Airway epithelial cell (primary cell): Measurements from ENCODE around the gene BYSL. TPM values are rescaled to one million over a fixed set of nuclear protein-coding genes. Genes with fewer than 3 reads are reported as not detected.

ENCODE experiments used
- total RNA-seq: library from RNA; depleted of rRNA; stranded (reverse); fragments of >200 nt; gene quantifications from 2 replicates; pipeline ENCODE4 v1.2.3, GENCODE V29; 2015

BYSL gene, protein sequence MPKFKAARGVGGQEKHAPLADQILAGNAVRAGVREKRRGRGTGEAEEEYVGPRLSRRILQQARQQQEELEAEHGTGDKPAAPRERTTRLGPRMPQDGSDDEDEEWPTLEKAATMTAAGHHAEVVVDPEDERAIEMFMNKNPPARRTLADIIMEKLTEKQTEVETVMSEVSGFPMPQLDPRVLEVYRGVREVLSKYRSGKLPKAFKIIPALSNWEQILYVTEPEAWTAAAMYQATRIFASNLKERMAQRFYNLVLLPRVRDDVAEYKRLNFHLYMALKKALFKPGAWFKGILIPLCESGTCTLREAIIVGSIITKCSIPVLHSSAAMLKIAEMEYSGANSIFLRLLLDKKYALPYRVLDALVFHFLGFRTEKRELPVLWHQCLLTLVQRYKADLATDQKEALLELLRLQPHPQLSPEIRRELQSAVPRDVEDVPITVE
- 6.2 and 15.8 TPM in 2 replicates for total RNA-seq

DNA sequence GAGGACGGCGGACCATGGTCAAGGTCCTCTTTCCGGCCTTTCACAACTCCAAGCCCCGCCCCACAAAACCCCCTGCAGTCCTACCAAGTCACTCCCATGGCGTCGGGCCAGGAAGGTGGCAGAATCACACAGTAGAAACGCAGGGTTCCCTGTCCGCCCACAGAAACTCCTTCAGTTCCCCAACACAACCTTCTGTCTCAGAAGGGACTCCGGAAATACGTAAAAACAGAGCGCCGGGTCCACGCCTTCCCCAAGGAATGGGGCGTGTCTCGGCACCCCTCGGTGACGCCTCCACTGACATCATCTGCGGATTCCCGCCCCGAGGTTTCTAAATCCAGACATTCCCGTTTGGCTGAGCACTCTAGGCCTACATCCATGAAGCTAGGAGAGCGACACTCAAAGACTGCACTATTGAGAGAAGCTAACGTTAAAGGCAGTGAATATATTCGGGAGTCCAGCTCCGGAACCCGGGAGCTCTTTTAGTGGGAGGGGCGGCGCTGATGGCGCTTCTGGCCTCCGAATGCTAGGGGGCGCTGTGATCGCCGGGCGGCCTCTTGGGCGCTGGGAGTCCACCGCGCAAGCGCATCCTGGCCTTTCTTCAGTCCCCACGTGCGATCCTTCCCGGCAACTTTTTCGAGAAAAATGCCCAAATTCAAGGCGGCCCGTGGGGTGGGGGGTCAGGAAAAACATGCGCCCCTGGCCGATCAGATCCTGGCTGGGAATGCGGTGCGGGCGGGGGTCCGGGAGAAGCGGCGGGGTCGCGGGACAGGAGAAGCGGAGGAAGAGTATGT lies at the start of gene BYSL, which contains the start of gene MED20:
TSS of gene BYSL (plus strand) at position 579 of the 791 bp plus-strand sequence. CDS start at position 643, 64 bp downstream.
TSS of gene MED20 (minus strand) at position 219 of the 791 bp plus-strand sequence. CDS start at position 98, 121 bp downstream.

DNA sequence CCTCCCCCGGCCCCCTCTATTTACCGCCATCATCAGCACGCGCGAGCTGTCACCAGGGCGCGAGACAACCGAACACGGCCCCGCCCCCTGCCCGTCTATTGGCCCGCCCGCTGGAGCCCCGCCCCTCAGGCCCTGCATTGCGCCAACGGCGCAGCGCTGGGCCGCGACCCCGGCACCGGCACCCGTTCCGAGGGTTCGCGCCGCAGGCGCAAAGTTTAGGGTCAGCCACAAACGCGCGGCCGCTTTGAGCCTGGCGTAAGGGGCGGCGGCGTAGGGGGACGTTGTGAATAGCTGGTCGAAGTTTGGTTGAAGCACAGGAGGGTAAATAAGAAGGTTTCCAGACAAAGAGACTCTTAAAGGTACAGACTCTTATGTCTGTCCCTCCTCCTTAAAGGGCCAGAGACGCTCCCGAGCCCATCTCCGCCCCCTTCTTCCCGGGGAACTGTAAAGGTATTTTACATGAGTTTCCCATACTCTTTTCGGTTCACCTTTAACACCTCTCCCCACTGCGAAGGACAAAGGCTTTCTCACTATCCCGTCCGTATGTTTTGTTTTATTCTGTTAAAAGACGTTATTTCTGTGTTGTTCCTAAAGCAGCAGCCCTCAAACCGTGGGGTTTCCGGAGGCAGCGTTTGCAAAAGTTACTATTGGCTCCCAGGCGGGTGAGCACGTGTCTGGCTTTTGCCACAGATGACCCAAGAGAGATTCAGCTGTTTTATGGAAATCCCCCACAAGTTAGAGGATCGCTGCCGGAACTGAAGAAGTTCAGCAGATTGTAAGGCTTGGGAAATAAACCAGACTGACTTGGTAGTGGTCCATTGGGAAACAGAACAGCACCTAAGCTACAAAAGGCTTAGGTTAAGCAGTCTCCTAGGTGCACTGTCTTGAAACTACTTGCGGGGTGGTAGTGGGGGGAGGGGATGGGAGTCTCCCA lies 25.7 kb upstream of the BYSL start, which contains the start of gene USP49:
TSS of gene USP49 (minus strand) at position 76 of the 934 bp plus-strand sequence. CDS start 88,392 bp downstream, outside the sequence.

GRCh38 chr6:41941280-41942066 lies 20.2 kb downstream of the BYSL start, which contains the start of gene CCND3:
Gene CCND3 (minus strand): TSS chr6:41941808. CDS start chr6:41941649, 159 bp downstream.

Other genes starting within 250 kb of the BYSL start
- 11.4 and 14.2 TPM in 2 replicates for gene TFEB, start 185.9 kb upstream of the BYSL start, total RNA-seq
- not detected in 2 replicates for gene PGC, start 174.1 kb upstream of the BYSL start, total RNA-seq
- 0.70 and 1.2 TPM in 2 replicates for gene FRS3, start 141.6 kb upstream of the BYSL start, total RNA-seq
- gene PRICKLE4, start 140.7 kb upstream of the BYSL start, total RNA-seq: 0.28 and 2.5 TPM in 2 replicates
- 231 and 338 TPM in 2 replicates for gene TOMM6, start 133.8 kb upstream of the BYSL start, total RNA-seq
- 0.28 and 1.3 TPM in 2 replicates for gene USP49, start 26.1 kb upstream of the BYSL start, total RNA-seq
- 19.1 and 24.2 TPM in 2 replicates for gene MED20, start 360 bp upstream of the BYSL start, total RNA-seq
- gene CCND3, start 20.3 kb downstream of the BYSL start, total RNA-seq: 75.5 and 99.1 TPM in 2 replicates
- gene TAF8, start 129.0 kb downstream of the BYSL start, total RNA-seq: 16.9 and 20.2 TPM in 2 replicates
- gene C6orf132, start 221.1 kb downstream of the BYSL start, total RNA-seq: 36.0 and 50.2 TPM in 2 replicates